GDM1 (cell line): ENCODE results near the gene ADCYAP1R1.

Experiments
- DNase-seq: peaks from one replicate; lab custom pipeline; 2025; lab: John Stamatoyannopoulos, UW

Gene ADCYAP1R1

DNA sequence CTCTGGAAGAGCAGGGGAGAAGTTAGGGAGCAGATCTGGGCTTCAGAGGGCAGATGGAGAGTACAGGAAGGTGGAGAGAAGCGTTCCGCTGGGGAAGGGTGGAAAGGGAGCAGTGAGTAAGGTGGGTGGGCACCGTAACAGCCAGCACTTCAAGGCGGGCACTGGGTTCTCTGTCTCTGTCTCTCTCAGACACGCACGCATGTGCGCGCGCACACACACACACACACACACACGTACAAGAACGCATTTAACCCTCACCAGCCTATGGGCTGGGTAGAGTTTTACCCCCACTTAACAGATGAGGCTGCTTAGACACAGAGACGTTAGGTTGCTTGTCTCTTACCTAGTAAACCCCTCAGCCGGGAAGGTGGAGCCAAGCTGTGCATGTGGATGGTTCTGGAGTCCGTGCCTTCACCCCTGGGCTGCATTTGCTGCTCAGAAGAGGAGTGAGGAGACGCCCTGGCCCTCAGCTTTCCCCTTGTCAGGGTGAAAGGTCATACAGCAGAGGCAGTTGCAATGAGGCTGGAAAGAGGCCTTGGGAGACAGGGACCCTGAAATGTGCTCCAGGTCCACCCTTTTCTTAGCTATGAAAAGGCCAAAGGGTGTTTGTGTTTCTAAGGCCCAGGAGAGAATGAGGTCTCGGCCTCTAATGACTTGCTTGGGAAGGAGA lies 16.0 kb downstream of the ADCYAP1R1 start:
- DNase-seq = no peak

DNA sequence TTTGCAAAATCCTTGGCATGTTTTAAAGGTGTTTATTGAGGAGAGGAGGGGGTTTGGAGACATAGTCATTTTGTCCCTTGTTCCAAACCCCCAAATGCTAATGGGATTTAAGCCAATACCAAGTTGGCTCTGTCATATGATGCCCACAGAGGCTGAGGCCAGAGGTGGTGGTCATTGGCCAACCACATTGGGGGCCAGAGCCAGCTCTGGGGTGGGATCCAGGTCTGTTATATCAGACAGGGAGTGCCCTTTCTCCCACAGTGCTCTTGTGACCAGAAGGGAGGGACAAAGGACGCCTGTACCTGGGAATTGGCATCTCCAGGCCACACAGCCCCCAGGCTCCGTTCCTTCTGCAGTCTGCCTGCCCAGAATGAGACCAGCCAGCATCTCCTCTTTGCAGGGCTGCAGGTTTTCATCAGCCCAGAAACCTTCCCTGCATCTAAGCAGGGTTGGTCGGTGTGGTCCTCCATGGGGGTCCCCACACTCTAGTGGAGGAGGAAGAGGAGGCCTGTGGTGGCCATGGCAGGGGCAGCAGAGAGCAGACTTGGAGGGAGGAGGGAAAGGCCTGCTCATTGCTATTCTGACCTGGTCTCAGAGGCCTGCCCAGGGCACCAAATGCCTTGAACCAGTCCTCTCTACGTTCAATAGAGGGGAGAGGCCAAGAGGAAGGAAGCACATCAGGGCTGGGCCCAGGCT lies 17.9 kb downstream of the ADCYAP1R1 start:
- no peak for DNase-seq

DNA sequence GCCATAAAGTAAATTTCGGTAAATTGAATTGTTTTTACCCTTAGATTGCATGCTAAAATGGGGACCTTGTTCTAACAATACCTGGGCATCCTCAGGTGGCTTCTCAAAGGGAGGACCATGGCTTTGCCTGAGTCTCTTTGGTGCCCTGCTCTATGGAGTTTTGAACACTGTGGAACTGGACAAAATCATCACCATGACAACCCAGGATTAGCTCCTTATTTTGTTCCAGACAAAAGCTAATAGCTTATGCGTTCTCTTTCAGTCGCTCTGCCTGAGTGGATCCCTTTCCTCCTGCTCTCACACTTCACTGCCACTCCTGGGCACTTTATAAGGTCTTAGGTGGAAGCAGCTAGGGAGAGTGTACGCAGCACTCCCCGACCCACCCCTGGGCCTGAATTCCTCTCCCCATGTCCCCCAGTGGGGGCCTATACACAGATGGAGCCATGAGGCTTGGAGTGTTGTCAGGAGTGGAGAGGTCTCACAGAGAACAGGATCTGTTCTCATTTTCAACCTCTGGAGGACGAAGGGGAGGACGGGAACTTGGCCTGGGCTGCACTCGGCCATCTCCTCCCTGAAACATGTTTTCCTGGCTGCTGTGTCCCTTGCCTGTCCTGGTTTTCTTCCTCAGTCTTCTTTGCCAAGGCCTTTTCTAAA lies 19.0 kb downstream of the ADCYAP1R1 start:
- DNase-seq = no peak

DNA sequence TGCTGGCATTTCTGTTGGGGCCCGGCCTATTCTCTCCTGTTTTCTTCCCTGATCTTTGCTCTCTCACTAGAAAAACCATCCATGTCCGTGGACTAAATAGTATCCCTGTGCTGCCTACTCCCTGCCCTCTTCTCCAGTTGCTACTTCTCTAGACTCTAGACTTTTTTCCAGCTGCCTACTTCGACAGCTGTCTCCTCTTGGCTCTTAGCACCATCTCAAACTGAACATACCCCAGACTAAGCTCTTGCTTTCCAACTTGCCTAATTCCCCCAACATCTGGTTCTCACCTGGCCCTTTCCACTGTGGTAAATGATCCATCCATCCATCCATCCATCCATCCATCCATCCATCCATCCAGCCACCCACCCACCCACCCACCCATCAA lies 19.5 kb downstream of the ADCYAP1R1 start:
- no peak for DNase-seq

DNA sequence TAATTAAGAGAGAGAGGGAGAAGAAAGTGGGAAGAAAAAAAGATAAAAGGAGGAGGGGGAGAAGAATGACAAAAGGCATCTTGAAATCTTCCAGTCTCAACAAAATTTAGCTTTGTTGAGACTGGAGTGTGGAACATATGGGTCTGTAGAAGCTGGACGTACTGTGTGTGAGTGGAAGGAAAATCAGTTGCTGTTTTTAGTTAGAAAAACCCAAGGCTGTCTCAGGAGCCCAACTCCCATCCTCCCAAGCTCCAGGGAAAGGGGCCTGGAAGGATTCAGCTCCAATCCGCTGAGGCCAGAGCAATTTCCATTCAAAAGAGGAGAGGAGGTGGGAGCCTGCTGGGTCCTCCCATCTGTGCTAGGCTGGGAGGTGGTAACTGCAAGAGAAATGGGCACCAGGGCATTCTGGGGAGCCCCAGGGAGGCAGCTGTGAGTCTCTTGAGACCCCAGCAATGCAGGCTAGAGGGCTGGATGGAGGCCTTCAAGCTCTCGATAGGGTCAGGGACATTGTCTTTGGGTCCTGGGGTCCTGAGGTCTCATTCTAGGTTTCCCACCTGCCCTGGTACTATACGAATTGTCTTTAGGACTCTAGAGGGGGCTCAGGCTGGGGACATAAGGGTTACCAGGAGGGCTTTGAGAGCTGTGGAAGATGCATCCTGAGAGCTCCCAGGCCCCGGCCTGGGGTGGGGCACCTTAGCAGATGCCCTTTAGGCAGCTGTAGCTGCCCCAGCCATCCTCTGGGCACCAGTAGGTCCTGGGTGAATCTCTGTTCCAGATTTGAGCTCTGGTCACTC lies 21.4 kb downstream of the ADCYAP1R1 start:
- no peak for DNase-seq

DNA sequence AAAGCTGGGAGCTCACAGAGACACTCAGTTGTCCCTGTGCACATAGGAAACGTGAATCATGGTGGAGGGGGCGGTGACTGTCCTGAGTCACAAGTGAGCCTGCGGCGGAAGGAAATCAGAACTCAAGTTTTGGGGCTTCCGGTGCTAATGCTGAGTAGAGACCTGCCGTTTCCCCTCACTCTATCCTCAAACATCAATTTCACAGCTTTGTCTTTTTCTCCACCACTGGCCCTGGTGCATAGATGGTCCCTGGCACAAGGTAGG lies 21.9 kb downstream of the ADCYAP1R1 start:
- DNase-seq = no peak

DNA sequence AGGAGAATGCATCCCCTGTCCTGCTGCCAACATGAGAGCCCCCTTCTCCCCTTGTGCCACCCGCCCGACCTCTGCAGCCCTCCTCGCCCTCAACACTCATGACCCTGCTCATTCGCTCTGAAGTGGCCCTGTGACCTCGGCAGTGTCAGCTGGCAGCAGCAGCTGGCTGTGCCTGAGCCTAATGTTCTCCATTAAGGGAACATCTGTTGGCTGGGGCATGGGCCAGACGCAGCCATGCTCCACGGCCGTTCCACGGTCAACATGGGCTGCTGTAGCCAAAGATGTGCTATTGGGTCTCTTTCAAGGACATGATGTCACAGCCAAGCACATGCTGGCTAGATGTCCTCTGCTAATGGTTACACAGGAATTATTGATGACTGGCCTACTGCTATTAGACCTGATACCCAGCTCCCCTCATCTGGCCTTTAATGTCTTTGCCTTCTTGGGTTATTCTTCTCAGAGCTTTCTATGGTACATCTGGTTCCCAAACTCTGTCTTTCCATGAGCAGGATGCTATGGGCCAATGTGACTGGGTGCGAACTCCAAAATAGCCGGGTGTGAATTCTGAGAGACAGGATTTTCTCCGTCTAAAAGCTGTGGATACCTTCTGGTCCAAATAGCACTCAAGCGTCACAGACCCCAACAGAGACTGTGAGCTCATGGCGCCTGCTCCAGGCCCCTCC lies 22.4 kb downstream of the ADCYAP1R1 start:
- no peak for DNase-seq

DNA sequence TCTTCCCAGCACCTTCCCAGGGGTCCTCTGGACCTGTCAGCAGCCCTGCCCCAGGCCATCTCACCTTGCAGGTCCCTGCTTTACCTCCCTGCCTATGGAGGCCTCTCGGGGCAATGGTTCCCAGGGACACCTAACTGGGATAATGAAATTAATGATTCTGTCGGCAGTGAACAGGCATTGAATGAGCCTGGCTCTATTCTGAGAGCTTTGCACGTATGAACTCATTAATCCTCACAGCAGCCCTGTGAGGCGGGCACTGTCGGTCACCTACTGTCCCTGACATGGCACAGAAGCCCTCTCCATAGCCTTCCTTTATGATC lies 22.9 kb downstream of the ADCYAP1R1 start:
- no peak for DNase-seq

DNA sequence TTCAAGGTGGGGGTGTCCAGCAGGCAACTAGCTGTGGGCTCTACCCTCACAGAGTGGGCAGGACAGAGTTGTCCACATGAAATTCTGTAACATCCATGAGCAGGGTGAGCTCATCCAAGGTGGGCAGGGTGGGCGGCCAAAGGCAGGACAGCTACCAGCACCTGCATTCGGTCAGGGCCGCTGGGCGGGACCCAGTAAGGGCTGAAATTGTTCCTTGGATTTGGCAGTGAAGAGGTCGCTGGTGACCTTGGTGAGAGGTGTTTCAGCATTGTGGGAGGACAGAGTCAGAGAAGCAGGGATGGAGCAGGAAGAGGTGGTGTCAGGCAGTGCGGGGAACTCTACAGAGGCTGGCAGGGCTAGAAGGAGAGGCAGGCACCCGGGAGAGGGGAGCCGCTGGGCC lies 23.9 kb downstream of the ADCYAP1R1 start:
- no peak for DNase-seq

DNA sequence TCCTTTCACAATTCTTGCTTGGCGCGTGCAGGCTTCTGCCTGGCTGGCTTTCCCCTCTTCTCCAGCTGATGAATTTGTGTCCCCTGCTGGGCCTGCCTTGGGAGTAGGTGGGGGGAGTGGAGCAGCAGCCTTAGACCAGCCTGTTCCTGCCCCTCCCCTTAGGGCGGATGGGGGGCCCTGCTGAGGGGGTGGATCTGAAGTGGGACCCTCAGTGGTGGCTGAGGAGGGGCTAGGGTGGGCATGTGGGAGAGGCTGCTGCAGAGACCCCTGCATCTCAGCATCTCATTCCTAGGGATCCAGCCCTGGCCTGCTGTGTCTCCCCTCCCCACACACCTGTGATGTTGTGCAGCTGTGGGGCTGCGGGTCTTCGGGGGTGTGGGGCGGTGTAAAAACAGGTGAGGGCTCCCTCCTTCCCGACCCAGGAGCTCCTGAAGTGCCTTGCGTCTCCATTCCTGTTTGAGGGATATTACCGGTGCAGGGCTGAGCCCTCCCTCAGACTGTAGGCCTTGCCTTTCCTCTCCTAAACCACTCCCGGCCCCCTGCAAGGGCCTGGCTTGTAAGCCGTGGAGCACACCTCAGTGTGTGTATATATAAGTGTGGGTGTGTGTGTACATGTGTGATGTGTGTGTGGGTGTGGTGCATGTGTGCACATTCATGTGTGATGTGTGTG lies 24.7 kb downstream of the ADCYAP1R1 start:
- no peak for DNase-seq

DNA sequence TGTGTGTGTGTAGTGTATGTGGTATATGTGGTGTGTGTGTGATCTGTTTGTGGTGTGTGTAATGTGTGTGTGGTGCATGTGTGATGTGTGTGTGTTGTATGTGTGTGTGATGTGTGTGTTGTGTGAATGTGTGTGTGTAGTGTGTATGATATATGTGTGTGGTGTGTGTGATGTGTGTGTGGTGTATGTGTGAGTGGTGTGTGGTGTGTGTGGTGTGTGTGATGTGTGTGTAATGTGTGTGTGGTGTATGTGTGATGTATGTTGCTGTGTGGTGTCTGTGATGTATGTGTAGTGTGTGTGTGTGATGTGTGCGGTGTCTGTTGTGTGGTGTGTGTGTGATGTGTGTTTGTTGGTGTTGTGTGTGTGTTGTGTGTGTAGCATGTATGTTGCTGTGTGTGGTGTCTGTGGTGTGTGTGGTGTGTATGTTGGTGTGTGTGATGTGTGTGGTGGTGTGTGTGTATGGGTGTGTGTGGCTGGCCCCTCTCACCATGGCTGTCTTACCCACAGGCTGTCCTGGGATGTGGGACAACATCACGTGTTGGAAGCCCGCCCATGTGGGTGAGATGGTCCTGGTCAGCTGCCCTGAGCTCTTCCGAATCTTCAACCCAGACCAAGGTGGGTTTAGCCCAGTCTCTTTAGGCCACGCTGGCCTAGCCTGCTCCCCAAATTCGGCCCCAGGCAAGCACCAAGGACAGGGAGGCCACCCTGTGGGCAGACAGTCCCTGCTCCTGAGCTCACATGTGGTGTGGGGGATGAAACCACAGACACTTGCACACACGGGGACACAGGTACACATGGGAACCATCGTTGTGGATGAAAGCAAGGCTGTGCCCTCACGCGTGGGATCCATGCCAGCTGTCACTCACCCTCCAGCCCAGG lies 25.6 kb downstream of the ADCYAP1R1 start:
- no peak for DNase-seq

DNA sequence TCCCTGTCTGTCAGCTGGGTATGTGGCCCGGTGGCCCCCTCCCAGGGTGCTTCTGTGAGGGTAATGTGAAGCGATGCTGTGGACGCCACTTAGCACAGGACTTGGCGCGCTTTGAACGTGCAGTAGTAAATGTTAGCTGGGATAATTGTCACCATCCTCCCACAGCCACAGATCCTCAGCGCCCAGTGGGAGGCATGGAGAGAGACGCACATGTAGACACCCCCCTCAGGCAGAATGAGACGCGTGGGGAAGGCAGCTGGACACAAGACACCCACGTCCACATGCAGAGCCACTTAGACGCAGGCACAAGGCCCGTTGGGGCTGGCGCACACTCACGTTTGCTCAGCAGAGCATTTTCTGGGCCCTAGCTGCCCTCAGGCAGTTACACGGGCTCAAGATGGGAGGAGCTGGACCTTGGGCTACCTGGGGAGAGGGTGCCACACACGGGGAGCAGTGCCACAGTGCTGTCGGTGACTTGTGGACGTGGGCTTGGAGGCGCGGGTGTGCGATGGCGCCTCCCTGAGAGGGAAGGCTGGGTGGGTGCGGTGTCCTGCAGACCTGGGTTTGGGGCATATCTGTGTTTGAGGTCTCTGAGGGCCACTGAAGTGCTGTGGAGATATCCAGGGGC lies 26.4 kb downstream of the ADCYAP1R1 start:
- no peak for DNase-seq

DNA sequence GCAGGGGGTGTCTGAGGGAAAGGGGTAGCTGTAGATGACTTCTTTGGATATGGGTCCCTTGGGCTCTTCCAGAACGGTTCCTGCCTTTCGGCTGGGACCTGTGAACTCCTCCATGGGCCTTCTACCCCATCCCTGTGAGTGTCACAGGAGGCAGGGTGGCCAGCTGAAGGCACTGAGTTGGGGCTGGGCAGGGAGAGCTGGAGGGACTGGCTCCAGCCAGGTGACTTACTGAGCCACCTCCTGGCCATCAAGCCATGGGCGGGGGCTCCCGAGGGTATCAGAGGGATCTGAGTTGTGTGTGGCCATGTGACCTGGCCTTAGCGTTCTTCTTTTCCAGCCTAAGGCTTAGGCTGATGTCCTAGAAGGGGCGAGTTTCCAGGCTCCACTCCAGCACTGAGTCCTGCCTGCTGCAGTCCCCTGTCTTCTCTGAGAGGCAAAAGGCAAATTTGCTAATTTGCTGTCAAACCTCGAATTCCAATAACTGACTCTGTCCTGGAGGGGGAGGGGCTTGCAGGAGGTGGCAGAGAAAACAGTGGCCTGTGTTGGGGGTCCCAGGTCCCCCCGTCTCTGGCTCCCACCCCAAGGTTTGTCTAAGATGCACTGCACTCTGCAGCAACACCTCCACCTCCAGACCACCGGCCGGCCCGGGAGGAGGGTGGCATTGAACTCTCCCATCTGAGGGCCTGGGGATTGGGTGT lies 27.2 kb downstream of the ADCYAP1R1 start:
- DNase-seq = no peak

DNA sequence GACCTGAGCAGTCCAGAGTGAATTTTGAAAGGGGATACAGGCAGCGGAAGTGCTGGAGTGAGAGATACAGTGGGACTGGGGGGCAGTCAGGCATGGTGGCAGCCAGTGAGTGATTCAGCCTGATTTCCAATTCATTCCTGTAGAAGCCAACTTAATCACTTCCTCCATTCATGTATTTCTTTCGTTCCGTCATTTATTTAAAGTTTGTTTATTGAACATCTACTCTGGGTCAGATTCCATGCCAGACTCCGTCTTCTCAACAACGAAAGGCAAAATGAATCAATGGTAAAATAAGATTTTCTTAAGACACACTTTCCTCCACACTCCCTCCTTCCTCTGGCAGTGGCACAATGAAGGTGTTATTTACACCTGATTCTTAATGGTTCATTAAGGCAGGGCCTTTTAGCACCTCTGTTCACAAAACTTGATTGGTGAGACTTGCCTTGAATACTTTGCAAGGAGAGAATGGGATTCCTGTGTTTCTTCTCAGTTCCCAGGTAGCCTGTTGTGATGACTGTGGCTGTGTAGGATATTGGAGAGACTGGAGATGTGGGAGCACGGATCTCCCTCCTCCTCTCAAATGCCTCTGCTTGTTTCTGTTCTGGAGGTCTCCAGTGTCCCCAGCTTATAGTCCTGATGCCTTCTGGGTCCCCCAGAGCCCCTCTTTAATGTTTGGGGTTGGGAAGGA lies 27.9 kb downstream of the ADCYAP1R1 start:
- DNase-seq = no peak

DNA sequence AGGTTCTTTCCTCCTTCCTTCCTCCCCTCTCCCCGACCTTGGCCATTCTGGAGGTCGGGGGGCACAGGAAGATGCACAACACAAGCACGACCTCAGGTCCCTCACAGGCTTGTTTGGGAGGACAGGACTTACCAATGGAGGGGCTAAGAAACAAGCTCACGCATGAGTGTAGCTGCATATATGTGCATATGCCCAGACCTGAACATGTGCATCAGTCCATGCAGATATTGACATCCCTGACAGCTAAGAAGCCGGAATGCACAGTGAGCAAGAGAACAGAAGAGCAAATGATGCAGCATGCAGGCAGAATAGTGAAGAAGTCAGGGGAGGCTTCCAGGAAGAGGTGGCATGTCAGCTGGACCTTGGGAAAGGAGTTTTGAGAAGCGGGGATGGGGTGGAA lies 28.7 kb downstream of the ADCYAP1R1 start:
- DNase-seq = no peak

DNA sequence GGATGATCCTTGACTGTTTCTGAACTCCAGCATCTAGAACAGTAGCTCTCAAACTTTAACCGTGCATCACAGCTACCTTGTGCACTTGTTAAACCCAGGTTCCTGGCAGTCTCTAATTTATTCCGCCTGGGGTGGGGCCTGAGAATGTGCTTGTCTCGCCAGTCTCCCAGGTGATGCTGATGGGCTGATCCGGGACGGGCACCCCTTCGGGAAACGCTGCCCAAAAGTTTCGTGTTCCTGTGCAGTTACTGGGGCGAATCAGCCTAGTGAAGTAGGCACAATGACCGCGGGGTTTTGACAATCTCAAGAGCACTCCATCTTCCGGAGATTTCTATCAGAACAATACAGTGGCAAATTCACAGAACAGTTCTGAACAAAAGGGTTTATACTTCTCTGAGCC lies 29.9 kb downstream of the ADCYAP1R1 start:
- no peak for DNase-seq

DNA sequence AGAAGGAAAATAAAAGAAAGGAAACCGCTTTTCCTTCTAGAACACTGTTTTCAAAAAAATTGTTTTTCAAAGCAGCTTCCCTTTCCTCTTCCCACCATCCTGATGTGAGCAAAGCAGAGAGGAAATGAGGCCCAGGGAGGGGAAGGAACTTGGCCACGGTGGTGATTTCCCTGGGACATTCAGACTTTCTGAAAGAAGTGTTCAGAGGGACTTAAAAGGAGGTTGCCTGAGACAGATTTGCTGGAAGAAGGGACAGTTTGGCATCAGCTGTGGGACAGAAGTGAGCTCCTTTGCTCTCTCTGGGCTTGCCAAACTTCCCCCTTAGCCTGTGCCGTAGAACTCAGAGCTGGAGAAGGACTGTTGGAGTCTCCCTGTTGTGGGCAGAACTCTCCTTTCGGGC lies 30.3 kb downstream of the ADCYAP1R1 start:
- no peak for DNase-seq

DNA sequence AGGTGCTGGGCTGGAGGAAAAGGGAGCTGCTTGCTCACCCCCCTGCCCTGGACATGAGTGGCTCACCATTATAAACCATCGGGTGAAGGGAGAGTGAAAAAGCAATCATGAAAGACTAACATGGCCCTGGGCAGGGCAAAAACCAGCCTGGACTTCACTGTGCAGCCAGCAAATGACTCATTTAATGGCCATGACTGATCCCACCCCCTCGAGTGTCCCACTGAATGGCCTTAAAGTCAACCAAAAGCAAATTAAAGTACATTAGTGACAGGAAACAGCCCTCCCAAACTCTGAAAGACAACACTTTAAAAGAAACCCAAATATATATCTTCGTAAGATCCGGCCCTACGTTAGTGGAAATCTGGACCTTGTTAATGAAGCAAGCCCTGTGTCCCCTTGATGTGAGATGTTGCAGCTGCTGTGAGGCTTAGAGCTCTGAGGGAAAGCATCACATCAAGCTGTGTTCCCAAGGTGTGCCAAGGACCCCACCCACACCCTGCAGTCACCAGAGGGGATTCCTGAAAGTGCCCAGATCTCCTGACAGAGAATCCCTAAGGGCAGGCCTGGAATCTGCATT lies 31.2 kb downstream of the ADCYAP1R1 start:
- DNase-seq = no peak

DNA sequence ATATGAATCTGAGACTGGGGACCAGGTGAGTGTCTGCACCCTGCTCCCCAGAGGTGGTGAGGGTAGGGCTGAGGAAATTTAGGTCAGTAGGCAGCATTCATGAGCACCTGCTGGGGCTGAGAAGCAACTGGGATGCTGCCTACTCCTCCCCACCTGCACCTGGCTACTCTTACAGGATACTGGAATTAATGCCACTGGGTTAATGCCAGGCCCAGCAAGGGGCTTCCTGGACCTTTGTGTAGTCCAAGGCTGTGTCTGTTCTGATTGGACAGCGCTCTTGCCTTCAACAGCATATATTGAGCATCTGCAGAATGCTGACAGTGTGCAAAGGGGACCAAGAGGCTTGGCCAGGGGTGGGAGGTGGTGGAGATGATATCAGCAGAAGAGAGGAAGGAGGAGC lies 32.1 kb downstream of the ADCYAP1R1 start:
- no peak for DNase-seq
